ENCODE results near the gene YTHDC1. TPM values are rescaled to one million over a fixed set of nuclear protein-coding genes. Genes with fewer than 3 reads are reported as not detected.
"Not testable (repeated sequence)": the region's sequence is repeated elsewhere in the genome, so short reads cannot be mapped to it uniquely, and the experiment has no call there.

The YTHDC1 gene
- polyA plus RNA-seq, 2 of the 4 experiments (the other 2 are of a cell fraction) = 47.0 to 53.4 TPM

GRCh38 chr4:68391436-68391835, 41.5 kb upstream of the YTHDC1 start:
- TF ChIP-seq RAD21 (conservative IDR thresholded peaks at IDR 0.05 in 1 of 2, IDR thresholded peaks at IDR 0.05 in 1 of 2) = no peak
- no peak for TF ChIP-seq EHF (CRISPR knock-in tag; IDR thresholded peaks at IDR 0.05)
- TF ChIP-seq EP300 (IDR thresholded peaks at IDR 0.05) = no peak
- no peak for TF ChIP-seq FOSL2 (IDR thresholded peaks at IDR 0.05)
- no peak for TF ChIP-seq FOSL2 (CRISPR knock-in tag; IDR thresholded peaks at IDR 0.05)
- TF ChIP-seq CTCF (IDR thresholded peaks at IDR 0.05) = no peak
- no peak for TF ChIP-seq ESRRA (IDR thresholded peaks at IDR 0.05; ENCODE audit: borderline replicate concordance, low read length)
- TF ChIP-seq ZNF302 (CRISPR knock-in tag; IDR thresholded peaks at IDR 0.05) = no peak
- no peak for TF ChIP-seq RFX5 (IDR thresholded peaks at IDR 0.05)
- TF ChIP-seq SMC3 (IDR thresholded peaks at IDR 0.05) = no peak
- no peak for TF ChIP-seq RNF2 (IDR thresholded peaks at IDR 0.05; ENCODE audit: borderline replicate concordance, low read depth)
- no peak for TF ChIP-seq KDM1A (IDR thresholded peaks at IDR 0.05; ENCODE audit: low read depth)
- no peak for TF ChIP-seq CHD2 (IDR thresholded peaks at IDR 0.05; ENCODE audit: low read length, partially characterized antibody)
- TF ChIP-seq MAFK (IDR thresholded peaks at IDR 0.05; ENCODE audit: partially characterized antibody) = no peak
- no peak for TF ChIP-seq FOSB (CRISPR knock-in tag; IDR thresholded peaks at IDR 0.05)
- TF ChIP-seq HOXA7 (CRISPR knock-in tag; IDR thresholded peaks at IDR 0.05) = no peak
- TF ChIP-seq, protein P1, sequence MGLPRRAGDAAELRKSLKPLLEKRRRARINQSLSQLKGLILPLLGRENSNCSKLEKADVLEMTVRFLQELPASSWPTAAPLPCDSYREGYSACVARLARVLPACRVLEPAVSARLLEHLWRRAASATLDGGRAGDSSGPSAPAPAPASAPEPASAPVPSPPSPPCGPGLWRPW (IDR thresholded peaks at IDR 0.05) = no peak
- TF ChIP-seq TP53 (CRISPR knock-in tag; IDR thresholded peaks at IDR 0.05) = no peak
- no peak for TF ChIP-seq ZSCAN20 (CRISPR knock-in tag; IDR thresholded peaks at IDR 0.05)
- no peak for TF ChIP-seq PHF8 (IDR thresholded peaks at IDR 0.05; ENCODE audit: borderline replicate concordance, low read depth)
- no peak for TF ChIP-seq USF2 (IDR thresholded peaks at IDR 0.05)
- ChIA-PET CTCF (interaction anchor here (1.3 kb wide), 1 partner anchor 15 kb away, joined by 3 read pairs; no protein-coding TSS in a partner anchor), POLR2A (no interaction called here)
- Histone ChIP-seq H3K4me3 (no peak overlapping the region), H3K9me3 (no peaks in the 10 kb centered on the region), H3K4me1 (no peaks in the 10 kb centered on the region), H3K27ac (no peak overlapping the region), H3K4me2 (no peak overlapping the region)
- FAIRE-seq = no peak
- DNase-seq (ENCODE audit: low read depth in 1 of 2, low spot score in 1 of 2) = no peak
- no peak for ATAC-seq
- WGBS (ENCODE audit: missing lambda C conversion rate) = 56% methylated on average over 3 of the region's 3 CpGs

DNA sequence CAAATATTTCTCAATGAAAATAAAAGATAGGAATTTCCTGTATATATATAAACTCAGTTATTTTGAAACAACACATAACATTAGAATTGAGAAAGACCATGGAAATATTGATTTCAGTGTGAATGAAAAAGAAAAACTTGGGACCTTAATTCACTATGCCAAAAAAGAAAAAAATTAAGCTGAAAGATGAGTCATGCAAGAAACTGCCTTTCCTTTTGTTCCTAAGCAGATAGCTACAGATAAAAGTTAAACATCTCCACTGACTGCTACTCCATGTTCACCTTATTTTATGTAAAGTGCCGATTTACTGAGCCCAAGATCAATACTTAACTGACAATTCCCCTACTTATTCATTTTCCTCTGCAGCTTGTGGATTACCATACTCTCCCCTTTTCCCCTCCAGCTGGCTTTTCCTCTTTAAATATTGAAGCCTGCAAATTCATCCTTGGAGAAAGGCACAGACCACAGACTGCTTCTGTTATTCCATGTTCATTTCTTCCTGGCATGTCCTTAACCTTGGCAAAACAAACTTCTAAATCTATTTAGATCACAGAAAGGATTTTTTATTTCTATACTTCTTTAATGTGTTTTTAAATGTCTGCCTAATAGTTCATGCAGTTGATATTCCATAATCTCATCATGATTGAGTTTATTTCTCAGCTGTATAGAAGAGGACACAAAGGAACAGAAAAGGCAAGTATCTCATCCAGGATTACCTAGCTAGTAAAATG, 40.5 kb upstream of the YTHDC1 start:
- FAIRE-seq = no peak

DNA sequence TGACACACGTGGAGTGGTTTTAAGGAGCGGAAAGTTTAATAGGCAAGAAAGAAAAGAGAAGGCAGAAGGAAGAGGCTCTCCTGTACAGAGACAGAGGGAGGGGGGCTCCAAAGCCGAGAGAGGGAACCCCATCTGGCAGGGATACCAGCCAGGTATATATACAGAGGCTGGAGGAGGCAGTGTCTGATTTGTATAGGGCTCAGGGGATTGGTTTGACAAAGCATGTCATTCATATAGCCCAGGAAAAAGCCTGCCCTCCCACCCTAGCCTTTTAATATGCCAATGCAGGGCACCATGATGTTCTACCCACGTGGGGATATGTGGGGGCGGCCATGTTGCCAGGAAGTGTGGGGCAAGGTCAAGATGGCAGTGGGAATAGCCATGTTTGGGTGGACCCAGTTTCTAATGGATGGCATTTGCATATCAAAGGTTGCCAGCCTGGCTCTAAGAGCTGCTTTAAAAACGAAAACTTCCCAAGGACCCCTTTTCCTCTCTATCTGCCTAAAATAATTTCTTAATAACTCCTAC, 39.6 kb upstream of the YTHDC1 start:
- CTCF ChIA-PET = interaction anchor here (1.2 kb wide), 1 partner anchor 13 kb away, joined by 4 read pairs; no protein-coding TSS in a partner anchor
- H3K27ac ChIP-seq; H3K4me2 ChIP-seq; DNase-seq (ENCODE audit: low read depth in 1 of 2, low spot score in 1 of 2); H3K9me3 ChIP-seq; ATAC-seq; FAIRE-seq; POLR2A ChIA-PET; H3K4me1 ChIP-seq; H3K4me3 ChIP-seq: not testable (repeated sequence)
- WGBS (ENCODE audit: missing lambda C conversion rate) = 56% methylated on average over 6 of the region's 6 CpGs

More for the DNA sequence above, 40.5 kb upstream of the YTHDC1 start:
- Histone ChIP-seq H3K4me1 (no peaks in the 10 kb centered on the region), H3K4me3 (no peak overlapping the region), H3K9me3 (no peaks in the 10 kb centered on the region), H3K4me2 (no peak overlapping the region; the same call in 2 of the 3 replicates), H3K27ac (no peak overlapping the region)
- ATAC-seq (no peak), DNase-seq (ENCODE audit: low read depth in 1 of 2, low spot score in 1 of 2) (no peak)
- 16% methylated on average over 1 of the region's 1 CpG for WGBS (ENCODE audit: missing lambda C conversion rate)
- ChIA-PET POLR2A (no interaction called here), CTCF (interaction anchor here (1.2 kb wide), 1 partner anchor 14 kb away, joined by 4 read pairs; no protein-coding TSS in a partner anchor)
- TF ChIP-seq FOSL2 (IDR thresholded peaks at IDR 0.05) (no peak), FOSL2 (CRISPR knock-in tag; IDR thresholded peaks at IDR 0.05) (peak; percentile 30; the same call in 1 of the 2 replicates), NR3C1 (IDR thresholded peaks at IDR 0.05) (no peak)
